ENCODE data around the gene SMIM35.
A peak's percentile ranks its signal among the peaks of the same experiment; 100 is the strongest.
"Not testable (repeated sequence)": the region's sequence is repeated elsewhere in the genome, so short reads cannot be mapped to it uniquely, and the experiment has no call there.

The SMIM35 gene

GRCh38 chr11:118062181-118062580 lies 24.6 kb downstream of the SMIM35 start:
- not testable (repeated sequence) for DNase-seq; H3K79me1 ChIP-seq (ENCODE audit: low read length); H2BK12ac ChIP-seq (ENCODE audit: low read length); H2BK120ac ChIP-seq (ENCODE audit: insufficient read depth, low read length, poor library complexity); H3K9me3 ChIP-seq (ENCODE audit: insufficient read depth, low read depth, low read length); H3K14ac ChIP-seq (ENCODE audit: low read length); H3K4ac ChIP-seq (ENCODE audit: low read depth, low read length); H3K36me3 ChIP-seq (ENCODE audit: control insufficient read depth in 1 of 2, insufficient read depth in 2 of 2, low read length in 2 of 2); H4K12ac ChIP-seq (ENCODE audit: low read depth, low read length); H2AK5ac ChIP-seq (ENCODE audit: low read length); H3K23ac ChIP-seq (ENCODE audit: low read length); H3K4me3 ChIP-seq (ENCODE audit: low read depth, low read length); H4K8ac ChIP-seq (ENCODE audit: low read depth, low read length); H3K79me2 ChIP-seq (ENCODE audit: control insufficient read depth, insufficient read depth, low read length, poor library complexity); H3K4me2 ChIP-seq (ENCODE audit: low read length); H3K9ac ChIP-seq (ENCODE audit: low read length); H4K91ac ChIP-seq (ENCODE audit: low read depth, low read length); H2BK5ac ChIP-seq (ENCODE audit: low read depth, low read length, poor library complexity); H3K27ac ChIP-seq (ENCODE audit: low read depth, low read length); H3K4me1 ChIP-seq (ENCODE audit: control insufficient read depth in 1 of 2, insufficient read depth in 2 of 2, low read length in 2 of 2); H3K18ac ChIP-seq (ENCODE audit: low read length); H2AFZ ChIP-seq (ENCODE audit: insufficient read depth, low read length, poor library complexity); H3K27me3 ChIP-seq (ENCODE audit: insufficient read depth, low read length)
- no CpG with 5 or more reads among the region's 5 CpGs for WGBS (ENCODE audit: extremely low coverage, insufficient coverage, insufficient read length)

- no peak overlapping the region for H3K4me2 ChIP-seq (ENCODE audit: low read length)
- no peak overlapping the region for H2AK5ac ChIP-seq (ENCODE audit: low read length)
- no peak for DNase-seq
- no CpG with 5 or more reads among the region's 6 CpGs for WGBS (ENCODE audit: extremely low coverage, insufficient coverage, insufficient read length)
- no peak overlapping the region for H4K8ac ChIP-seq (ENCODE audit: low read depth, low read length)
- H2BK5ac ChIP-seq (ENCODE audit: low read depth, low read length, poor library complexity) = no peak overlapping the region
- no peak overlapping the region for H3K9ac ChIP-seq (ENCODE audit: low read length)
- H2BK120ac ChIP-seq (ENCODE audit: insufficient read depth, low read length, poor library complexity) = no peak overlapping the region
- H3K27ac ChIP-seq (ENCODE audit: low read depth, low read length) = no peak overlapping the region
- H3K23ac ChIP-seq (ENCODE audit: low read length) = no peak overlapping the region
- peaks cover 4 to 5% of the 10 kb centered on the region in 2 experiments for H3K4me1 ChIP-seq (ENCODE audit: control insufficient read depth in 1 of 2, insufficient read depth in 2 of 2, low read length in 2 of 2)
- H3K4me3 ChIP-seq (ENCODE audit: low read depth, low read length) = no peak overlapping the region
- H3K14ac ChIP-seq (ENCODE audit: low read length) = no peak overlapping the region
- no peak overlapping the region for H4K12ac ChIP-seq (ENCODE audit: low read depth, low read length)
- no peak overlapping the region for H4K91ac ChIP-seq (ENCODE audit: low read depth, low read length)
- H3K27me3 ChIP-seq (ENCODE audit: insufficient read depth, low read length) = no peaks in the 10 kb centered on the region
- H3K9me3 ChIP-seq (ENCODE audit: insufficient read depth, low read depth, low read length) = no peaks in the 10 kb centered on the region
- no peaks in the 10 kb centered on the region for H3K36me3 ChIP-seq (ENCODE audit: control insufficient read depth in 1 of 2, insufficient read depth in 2 of 2, low read length in 2 of 2)
- no peak overlapping the region for H3K4ac ChIP-seq (ENCODE audit: low read depth, low read length)
- H3K18ac ChIP-seq (ENCODE audit: low read length) = no peak overlapping the region
- no peaks in the 10 kb centered on the region for H3K79me1 ChIP-seq (ENCODE audit: low read length)
- no peaks in the 10 kb centered on the region for H3K79me2 ChIP-seq (ENCODE audit: control insufficient read depth, insufficient read depth, low read length, poor library complexity)
- no peak overlapping the region for H2BK12ac ChIP-seq (ENCODE audit: low read length)
- H2AFZ ChIP-seq (ENCODE audit: insufficient read depth, low read length, poor library complexity) = no peak overlapping the region
These were observed 25.1 kb downstream of the SMIM35 start for GRCh38 chr11:118061586-118062125.

- H3K79me2 ChIP-seq (ENCODE audit: control insufficient read depth, insufficient read depth, low read length, poor library complexity) = no peaks in the 10 kb centered on the region
- no peak overlapping the region for H3K4me2 ChIP-seq (ENCODE audit: low read length)
- H4K12ac ChIP-seq (ENCODE audit: low read depth, low read length) = no peak overlapping the region
- H3K9ac ChIP-seq (ENCODE audit: low read length) = no peak overlapping the region
- no peak overlapping the region for H3K4me3 ChIP-seq (ENCODE audit: low read depth, low read length)
- DNase-seq = peak in 1 of 2 donors; percentile 7
- no peaks in the 10 kb centered on the region for H3K27me3 ChIP-seq (ENCODE audit: insufficient read depth, low read length)
- no peak overlapping the region for H4K8ac ChIP-seq (ENCODE audit: low read depth, low read length)
- no peak overlapping the region for H3K27ac ChIP-seq (ENCODE audit: low read depth, low read length)
- H3K14ac ChIP-seq (ENCODE audit: low read length) = no peak overlapping the region
- H2BK12ac ChIP-seq (ENCODE audit: low read length) = no peak overlapping the region
- H2AFZ ChIP-seq (ENCODE audit: insufficient read depth, low read length, poor library complexity) = no peak overlapping the region
- no peak overlapping the region for H2AK5ac ChIP-seq (ENCODE audit: low read length)
- peaks cover 4 to 5% of the 10 kb centered on the region in 2 experiments for H3K4me1 ChIP-seq (ENCODE audit: control insufficient read depth in 1 of 2, insufficient read depth in 2 of 2, low read length in 2 of 2)
- H4K91ac ChIP-seq (ENCODE audit: low read depth, low read length) = no peak overlapping the region
- H2BK5ac ChIP-seq (ENCODE audit: low read depth, low read length, poor library complexity) = no peak overlapping the region
- no peak overlapping the region for H3K4ac ChIP-seq (ENCODE audit: low read depth, low read length)
- no CpG with 5 or more reads among the region's 7 CpGs for WGBS (ENCODE audit: extremely low coverage, insufficient coverage, insufficient read length)
- H3K18ac ChIP-seq (ENCODE audit: low read length) = no peak overlapping the region
- no peaks in the 10 kb centered on the region for H3K79me1 ChIP-seq (ENCODE audit: low read length)
- H3K36me3 ChIP-seq (ENCODE audit: control insufficient read depth in 1 of 2, insufficient read depth in 2 of 2, low read length in 2 of 2) = no peaks in the 10 kb centered on the region
- H2BK120ac ChIP-seq (ENCODE audit: insufficient read depth, low read length, poor library complexity) = no peak overlapping the region
- H3K23ac ChIP-seq (ENCODE audit: low read length) = no peak overlapping the region
- no peaks in the 10 kb centered on the region for H3K9me3 ChIP-seq (ENCODE audit: insufficient read depth, low read depth, low read length)
These were observed 25.9 kb downstream of the SMIM35 start for GRCh38 chr11:118060869-118061268.

GRCh38 chr11:118060081-118060661 lies 26.6 kb downstream of the SMIM35 start:
- Histone ChIP-seq H3K9ac (ENCODE audit: low read length) (no peak overlapping the region), H2AFZ (ENCODE audit: insufficient read depth, low read length, poor library complexity) (no peak overlapping the region), H3K4me3 (ENCODE audit: low read depth, low read length) (no peak overlapping the region), H3K79me2 (ENCODE audit: control insufficient read depth, insufficient read depth, low read length, poor library complexity) (no peaks in the 10 kb centered on the region), H3K27me3 (ENCODE audit: insufficient read depth, low read length) (no peaks in the 10 kb centered on the region), H4K12ac (ENCODE audit: low read depth, low read length) (no peak overlapping the region), H3K79me1 (ENCODE audit: low read length) (no peaks in the 10 kb centered on the region), H3K18ac (ENCODE audit: low read length) (no peak overlapping the region), H3K23ac (ENCODE audit: low read length) (no peak overlapping the region), H2BK5ac (ENCODE audit: low read depth, low read length, poor library complexity) (no peak overlapping the region), H4K8ac (ENCODE audit: low read depth, low read length) (no peak overlapping the region), H3K9me3 (ENCODE audit: insufficient read depth, low read depth, low read length) (no peaks in the 10 kb centered on the region), H2BK12ac (ENCODE audit: low read length) (no peak overlapping the region), H4K91ac (ENCODE audit: low read depth, low read length) (peak overlapping the region; percentile 20), H3K4me2 (ENCODE audit: low read length) (no peak overlapping the region), H3K36me3 (ENCODE audit: control insufficient read depth in 1 of 2, insufficient read depth in 2 of 2, low read length in 2 of 2) (no peaks in the 10 kb centered on the region), H3K4ac (ENCODE audit: low read depth, low read length) (no peak overlapping the region), H2AK5ac (ENCODE audit: low read length) (no peak overlapping the region), H2BK120ac (ENCODE audit: insufficient read depth, low read length, poor library complexity) (no peak overlapping the region), H3K14ac (ENCODE audit: low read length) (no peak overlapping the region), H3K4me1 (ENCODE audit: control insufficient read depth in 1 of 2, insufficient read depth in 2 of 2, low read length in 2 of 2) (peaks cover 4 to 5% of the 10 kb centered on the region in 2 experiments), H3K27ac (ENCODE audit: low read depth, low read length) (no peak overlapping the region)
- DNase-seq = peak in 1 of 2 donors; percentile 11
- no CpG with 5 or more reads among the region's 10 CpGs for WGBS (ENCODE audit: extremely low coverage, insufficient coverage, insufficient read length)
